Gastrocnemius medialis (tissue), 4 donors: Measurements from ENCODE around the gene MLYCD. TPM values are rescaled to one million over a fixed set of nuclear protein-coding genes. Genes with fewer than 3 reads are reported as not detected.

ENCODE experiments used
- ATAC-seq, 2 donors: fragments of 150-250 bp; one replicate each; pipeline ENCODE4 v1.9.1; 2016
- DNase-seq, 2 donors: peaks; one replicate each; pipeline ENCODE4 v3.0.0-alpha.2; 2019
- H3K27ac ChIP-seq, 4 donors: fragments of 200-600 bp; sonication (generic); 1 replicate in 1 of 4; 2 replicates in 3 of 4; pipeline ENCODE4 v1.5.1; 2016 to 2018; ENCODE audit warnings: mild to moderate bottlenecking in 2 of 4, moderate library complexity in 1 of 4
- H3K27me3 ChIP-seq, 3 donors: fragments of 200-600 bp; sonication (generic) in 2 of 3; 1 replicate in 1 of 3; 2 replicates in 2 of 3; pipeline versions ENCODE4 v1.5.1 to v1.6.0; 2016 to 2019; ENCODE audit warnings: mild to moderate bottlenecking in 1 of 3, moderate library complexity in 1 of 3
- H3K36me3 ChIP-seq, 2 donors: fragments of 200-600 bp; sonication (generic) in 1 of 2; one replicate each; pipeline ENCODE4 v1.5.1; 2017 to 2018
- H3K4me1 ChIP-seq, 2 donors: fragments of 200-600 bp; sonication (generic) in 1 of 2; one replicate each; pipeline ENCODE4 v1.5.1; 2016 to 2017; ENCODE audit warnings: mild to moderate bottlenecking in 2 of 2
- H3K4me3 ChIP-seq, 4 donors: fragments of 200-600 bp; sonication (generic) in 3 of 4; 1 replicate in 1 of 4; 2 replicates in 3 of 4; pipeline ENCODE4 v1.5.1; 2016 to 2019; ENCODE audit warnings: mild to moderate bottlenecking in 2 of 4
- H3K9me3 ChIP-seq, 3 donors: fragments of 200-600 bp; sonication (generic) in 2 of 3; 1 replicate in 1 of 3; 2 replicates in 2 of 3; pipeline ENCODE4 v1.5.1; 2016 to 2019
- POLR2A ChIP-seq, 2 donors: fragments of 450-650 bp; IDR thresholded peaks; one replicate each; pipeline ENCODE4 v1.6.1; 2017; ENCODE audit warnings: antibody characterized with exemption in 2 of 2, mild to moderate bottlenecking in 2 of 2, moderate library complexity in 2 of 2
- in situ Hi-C, 4 donors: fragments of 200-750 bp; cut with MboI; loops; one replicate each; pipeline versions ENCODE4 v1.15.0 to v1.8.0; 2017; ENCODE audit warnings: low sequenced_read_pairs in 4 of 4
- intact Hi-C: fragments of 100-400 bp; cut with DNase I; formaldehyde crosslinking; loops from one replicate; pipeline ENCODE4 v1.15.1; 2023; ENCODE audit warnings: low total_unique reads
- total RNA-seq, 4 donors: library from RNA; depleted of rRNA; stranded (reverse); fragments of >200 nt; gene quantifications; one replicate each; pipeline versions ENCODE4 v1.1.0 to v1.2.3, GENCODE V29; 2016
- TF ChIP-seq, protein P1 (sequence below), 5 experiments: fragments of 450-650 bp in 3 of 5; fragments of 200-600 bp in 2 of 5; sonication (generic) in 2 of 5; IDR thresholded peaks in 4 of 5; conservative IDR thresholded peaks in 1 of 5; 1 replicate in 4 of 5; 2 replicates in 1 of 5; pipeline ENCODE4 v1.5.1; 2016 to 2019; ENCODE audit warnings: antibody characterized with exemption in 5 of 5, mild to moderate bottlenecking in 3 of 5, moderate library complexity in 3 of 5

Gene MLYCD
- total RNA-seq, 4 donors from 2014 or later = 10.3 to 20.8 (median 18.4) TPM

DNA sequence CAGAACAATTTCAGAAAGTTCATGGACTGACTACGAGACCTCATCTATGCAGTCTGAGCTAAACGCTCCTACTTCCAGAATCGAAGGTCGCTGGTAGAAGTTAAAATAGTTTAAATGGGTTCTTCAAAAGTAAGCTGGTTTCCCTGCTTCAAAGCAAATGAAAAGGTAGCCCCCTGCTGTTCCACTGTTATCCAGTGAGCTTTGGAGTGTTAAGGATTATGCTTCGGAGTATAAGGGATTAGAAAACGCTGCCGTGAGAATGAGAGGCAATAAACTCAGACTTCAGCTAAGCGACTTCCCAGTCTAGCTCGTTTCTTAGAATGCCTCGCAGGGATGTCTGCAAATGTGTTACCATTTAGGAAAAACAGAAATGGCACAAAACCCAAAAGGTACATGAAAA lies 12.4 kb downstream of the MLYCD start:
- Histone ChIP-seq H3K9me3 (no peaks in the 10 kb centered on the region), H3K4me3 (no peak overlapping the region), H3K27me3 (no peaks in the 10 kb centered on the region), H3K4me1 (peaks cover 41 to 52% of the 10 kb centered on the region in 2 donors), H3K27ac (peak overlapping the region; percentile 85 to 96 (median 92)), H3K36me3 (peaks cover 0 to 44% of the 10 kb centered on the region in 2 donors)
- intact Hi-C loops (no loop called here), in situ Hi-C loops (no loop called here)
- TF ChIP-seq, protein P1, sequence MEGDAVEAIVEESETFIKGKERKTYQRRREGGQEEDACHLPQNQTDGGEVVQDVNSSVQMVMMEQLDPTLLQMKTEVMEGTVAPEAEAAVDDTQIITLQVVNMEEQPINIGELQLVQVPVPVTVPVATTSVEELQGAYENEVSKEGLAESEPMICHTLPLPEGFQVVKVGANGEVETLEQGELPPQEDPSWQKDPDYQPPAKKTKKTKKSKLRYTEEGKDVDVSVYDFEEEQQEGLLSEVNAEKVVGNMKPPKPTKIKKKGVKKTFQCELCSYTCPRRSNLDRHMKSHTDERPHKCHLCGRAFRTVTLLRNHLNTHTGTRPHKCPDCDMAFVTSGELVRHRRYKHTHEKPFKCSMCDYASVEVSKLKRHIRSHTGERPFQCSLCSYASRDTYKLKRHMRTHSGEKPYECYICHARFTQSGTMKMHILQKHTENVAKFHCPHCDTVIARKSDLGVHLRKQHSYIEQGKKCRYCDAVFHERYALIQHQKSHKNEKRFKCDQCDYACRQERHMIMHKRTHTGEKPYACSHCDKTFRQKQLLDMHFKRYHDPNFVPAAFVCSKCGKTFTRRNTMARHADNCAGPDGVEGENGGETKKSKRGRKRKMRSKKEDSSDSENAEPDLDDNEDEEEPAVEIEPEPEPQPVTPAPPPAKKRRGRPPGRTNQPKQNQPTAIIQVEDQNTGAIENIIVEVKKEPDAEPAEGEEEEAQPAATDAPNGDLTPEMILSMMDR (IDR thresholded peaks at IDR 0.05 in 4 of 5, conservative IDR thresholded peaks at IDR 0.05 in 1 of 5) = no peak
- no peak for TF ChIP-seq POLR2A (IDR thresholded peaks at IDR 0.05)
- no peak for ATAC-seq
- DNase-seq = no peak

DNA sequence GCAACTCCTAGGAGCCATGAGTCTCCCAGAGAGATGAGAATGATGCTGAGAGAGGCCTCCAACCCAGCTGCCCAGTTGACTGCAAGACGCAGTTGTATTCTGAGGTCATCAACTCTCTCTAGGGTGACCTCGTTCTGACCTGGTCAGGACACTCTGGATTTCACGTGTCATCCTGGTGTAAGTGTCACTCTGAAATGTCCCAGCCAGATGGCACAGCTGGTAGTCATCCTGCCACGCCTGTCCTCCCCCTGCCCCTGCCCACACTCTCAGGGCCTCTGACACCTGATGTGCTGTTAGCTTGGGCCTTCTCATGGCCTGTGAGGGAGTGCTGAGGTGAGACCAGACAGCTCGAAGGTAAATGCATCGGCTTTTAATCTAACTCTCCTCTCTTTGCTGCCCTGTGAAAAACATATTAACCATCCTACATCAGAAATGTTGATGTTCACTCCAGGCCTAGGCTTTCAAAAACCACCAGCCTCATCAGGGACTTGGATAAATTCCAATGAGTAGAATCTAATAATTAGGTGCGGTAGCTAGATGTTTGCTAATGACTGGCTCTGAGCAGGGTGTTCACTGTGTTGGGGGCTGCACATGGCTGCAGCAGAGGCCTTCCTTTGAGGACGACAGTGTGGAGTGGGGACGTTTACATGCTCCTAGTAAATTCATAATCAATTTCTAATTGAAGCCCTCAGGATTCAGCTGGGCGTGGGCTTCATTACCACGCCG lies 13.8 kb downstream of the MLYCD start:
- peak; percentile 26 to 29 for TF ChIP-seq POLR2A (IDR thresholded peaks at IDR 0.05)
- TF ChIP-seq, protein P1 (IDR thresholded peaks at IDR 0.05 in 4 of 5, conservative IDR thresholded peaks at IDR 0.05 in 1 of 5) = no peak
- intact Hi-C loops = loop anchor here (1.0 kb wide), 2 partner anchors 13 to 41 kb away; partner anchors contain the start of genes MLYCD and OSGIN1
- no peaks in the 10 kb centered on the region for H3K27me3 ChIP-seq
- ATAC-seq (peak; percentile 93 to 98), DNase-seq (peak; percentile 93 to 96)
- H3K9me3 ChIP-seq = no peaks in the 10 kb centered on the region
- peaks cover 0 to 52% of the 10 kb centered on the region in 2 donors for H3K36me3 ChIP-seq
- in situ Hi-C loops = no loop called here
- H3K4me3 ChIP-seq = no peak overlapping the region
- peaks cover 27 to 39% of the 10 kb centered on the region in 2 donors for H3K4me1 ChIP-seq
- H3K27ac ChIP-seq = peak overlapping the region; percentile 85 to 96 (median 92)

DNA sequence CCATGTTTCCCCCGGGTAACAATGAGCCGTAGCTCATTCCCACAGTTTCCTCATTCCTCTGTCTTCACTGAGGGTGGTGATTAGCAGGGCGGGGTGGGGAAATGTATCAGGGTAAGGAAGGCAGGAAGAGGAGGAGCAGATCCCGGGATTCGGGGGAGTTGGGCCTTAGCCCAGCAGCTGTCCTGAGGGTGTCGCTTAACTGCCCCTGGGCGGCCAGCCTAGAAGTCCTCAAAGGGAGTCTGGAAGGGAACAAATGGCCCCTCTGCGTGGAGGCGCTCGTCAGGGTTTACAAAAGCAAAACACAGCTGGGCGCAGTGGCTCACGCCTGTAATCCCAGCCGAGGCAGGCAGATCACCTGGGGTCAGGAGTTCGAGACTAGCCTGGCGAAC lies 14.3 kb downstream of the MLYCD start:
- H3K4me1 ChIP-seq = peaks cover 22 to 33% of the 10 kb centered on the region in 2 donors
- DNase-seq (peak; percentile 30 to 94), ATAC-seq (peak; percentile 50 to 79)
- no peaks in the 10 kb centered on the region for H3K27me3 ChIP-seq
- H3K36me3 ChIP-seq = peaks cover 0 to 54% of the 10 kb centered on the region in 2 donors
- intact Hi-C loops = loop anchor here (1.0 kb wide), 1 partner anchor 40 kb away; the partner anchor contains the start of gene OSGIN1
- TF ChIP-seq POLR2A (IDR thresholded peaks at IDR 0.05) = no peak
- TF ChIP-seq, protein P1 (IDR thresholded peaks at IDR 0.05 in 4 of 5, conservative IDR thresholded peaks at IDR 0.05 in 1 of 5) = no peak
- H3K27ac ChIP-seq = peak overlapping the region; percentile 85 to 96 (median 92)
- in situ Hi-C loops = no loop called here
- no peak overlapping the region for H3K4me3 ChIP-seq
- H3K9me3 ChIP-seq = no peaks in the 10 kb centered on the region

DNA sequence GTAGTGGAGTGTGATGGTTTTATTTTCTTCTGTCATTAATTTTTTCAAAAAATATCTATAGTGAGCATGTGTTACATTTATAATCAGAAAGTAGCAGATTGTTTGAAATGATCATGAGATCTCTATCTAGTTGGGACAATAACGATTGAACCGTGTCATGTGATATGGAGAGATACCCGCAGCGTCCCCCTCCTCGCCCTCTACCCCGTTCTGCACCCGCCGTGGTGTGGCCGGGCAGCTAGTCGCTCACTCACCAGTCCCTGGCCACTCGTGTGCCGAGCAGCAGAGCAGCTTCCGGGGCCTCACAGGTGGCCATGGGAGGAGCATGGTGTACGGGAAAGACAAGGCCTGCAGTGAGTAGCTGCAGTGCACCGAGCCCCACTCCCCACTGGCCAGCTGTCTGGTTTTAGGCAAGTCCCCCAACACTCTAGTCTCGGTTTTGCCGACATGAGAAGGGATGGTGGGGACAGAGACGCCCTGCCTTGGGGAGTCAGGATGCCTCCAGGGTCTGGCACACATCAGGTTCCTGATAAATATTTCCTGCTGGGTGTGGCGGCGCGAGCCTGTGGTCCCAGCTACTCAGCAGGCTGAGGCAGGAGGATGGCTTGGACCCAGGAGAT lies 15.3 kb downstream of the MLYCD start:
- Histone ChIP-seq H3K27me3 (no peaks in the 10 kb centered on the region), H3K27ac (peak overlapping the region; percentile 85 to 96 (median 92)), H3K4me3 (no peak overlapping the region), H3K9me3 (no peaks in the 10 kb centered on the region), H3K4me1 (peaks cover 18 to 24% of the 10 kb centered on the region in 2 donors), H3K36me3 (peaks cover 0 to 54% of the 10 kb centered on the region in 2 donors)
- intact Hi-C loops (no loop called here), in situ Hi-C loops (no loop called here)
- ATAC-seq (no peak), DNase-seq (no peak)
- TF ChIP-seq, protein P1 (IDR thresholded peaks at IDR 0.05 in 4 of 5, conservative IDR thresholded peaks at IDR 0.05 in 1 of 5) = no peak
- no peak for TF ChIP-seq POLR2A (IDR thresholded peaks at IDR 0.05)
